Gastrocnemius medialis (tissue), 4 donors: ENCODE data around the gene IL24. TPM values are rescaled to one million over a fixed set of nuclear protein-coding genes. Genes with fewer than 3 reads are reported as not detected.

Experiments
- ATAC-seq, 2 donors: fragments of 150-250 bp; one replicate each; pipeline ENCODE4 v1.9.1; 2016
- DNase-seq, 2 donors: peaks; one replicate each; pipeline ENCODE4 v3.0.0-alpha.2; 2019
- H3K27ac ChIP-seq, 4 donors: fragments of 200-600 bp; sonication (generic); 1 replicate in 1 of 4; 2 replicates in 3 of 4; pipeline ENCODE4 v1.5.1; 2016 to 2018; ENCODE audit warnings: mild to moderate bottlenecking in 2 of 4, moderate library complexity in 1 of 4
- H3K27me3 ChIP-seq, 3 donors: fragments of 200-600 bp; sonication (generic) in 2 of 3; 1 replicate in 1 of 3; 2 replicates in 2 of 3; pipeline versions ENCODE4 v1.5.1 to v1.6.0; 2016 to 2019; ENCODE audit warnings: mild to moderate bottlenecking in 1 of 3, moderate library complexity in 1 of 3
- H3K36me3 ChIP-seq, 2 donors: fragments of 200-600 bp; sonication (generic) in 1 of 2; one replicate each; pipeline ENCODE4 v1.5.1; 2017 to 2018
- H3K4me1 ChIP-seq, 2 donors: fragments of 200-600 bp; sonication (generic) in 1 of 2; one replicate each; pipeline ENCODE4 v1.5.1; 2016 to 2017; ENCODE audit warnings: mild to moderate bottlenecking in 2 of 2
- H3K4me3 ChIP-seq, 4 donors: fragments of 200-600 bp; sonication (generic) in 3 of 4; 1 replicate in 1 of 4; 2 replicates in 3 of 4; pipeline ENCODE4 v1.5.1; 2016 to 2019; ENCODE audit warnings: mild to moderate bottlenecking in 2 of 4
- H3K9me3 ChIP-seq, 3 donors: fragments of 200-600 bp; sonication (generic) in 2 of 3; 1 replicate in 1 of 3; 2 replicates in 2 of 3; pipeline ENCODE4 v1.5.1; 2016 to 2019
- POLR2A ChIP-seq, 2 donors: fragments of 450-650 bp; IDR thresholded peaks; one replicate each; pipeline ENCODE4 v1.6.1; 2017; ENCODE audit warnings: antibody characterized with exemption in 2 of 2, mild to moderate bottlenecking in 2 of 2, moderate library complexity in 2 of 2
- in situ Hi-C, 4 donors: fragments of 200-750 bp; cut with MboI; loops; one replicate each; pipeline versions ENCODE4 v1.15.0 to v1.8.0; 2017; ENCODE audit warnings: low sequenced_read_pairs in 4 of 4
- intact Hi-C: fragments of 100-400 bp; cut with DNase I; formaldehyde crosslinking; loops from one replicate; pipeline ENCODE4 v1.15.1; 2023; ENCODE audit warnings: low total_unique reads
- total RNA-seq, 4 donors: library from RNA; depleted of rRNA; stranded (reverse); fragments of >200 nt; gene quantifications; one replicate each; pipeline versions ENCODE4 v1.1.0 to v1.2.3, GENCODE V29; 2016
- TF ChIP-seq, protein P1 (sequence below), 5 experiments: fragments of 450-650 bp in 3 of 5; fragments of 200-600 bp in 2 of 5; sonication (generic) in 2 of 5; IDR thresholded peaks in 4 of 5; conservative IDR thresholded peaks in 1 of 5; 1 replicate in 4 of 5; 2 replicates in 1 of 5; pipeline ENCODE4 v1.5.1; 2016 to 2019; ENCODE audit warnings: antibody characterized with exemption in 5 of 5, mild to moderate bottlenecking in 3 of 5, moderate library complexity in 3 of 5

The IL24 gene
- total RNA-seq, 4 donors from 2014 or later, result not detected

DNA sequence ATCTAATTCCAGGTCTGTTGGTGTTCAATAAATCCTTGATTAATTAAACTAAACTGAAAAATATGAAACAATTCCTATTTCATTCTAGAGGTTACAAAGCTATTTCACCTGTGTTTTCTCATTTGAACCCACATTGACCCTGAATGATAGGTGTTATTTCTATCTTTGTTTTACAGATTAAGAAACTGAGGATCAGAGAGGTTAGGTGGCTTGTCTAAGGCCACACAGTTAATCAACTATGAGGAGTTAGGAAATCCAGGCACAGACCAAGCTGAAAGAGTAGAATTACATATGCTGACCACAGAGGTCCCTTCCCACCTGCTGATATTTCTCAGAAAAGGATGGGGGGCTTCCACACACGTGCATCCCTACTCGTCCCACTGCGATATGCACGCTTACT, 48.5 kb downstream of the IL24 start:
- intact Hi-C loops (no loop called here), in situ Hi-C loops (no loop called here)
- Histone ChIP-seq H3K27ac (no peak overlapping the region), H3K9me3 (no peaks in the 10 kb centered on the region), H3K4me1 (no peaks in the 10 kb centered on the region), H3K27me3 (peaks cover 0 to 2% (median 0%) of the 10 kb centered on the region in 3 donors), H3K4me3 (no peak overlapping the region), H3K36me3 (no peaks in the 10 kb centered on the region)
- ATAC-seq (no peak), DNase-seq (no peak)
- no peak for TF ChIP-seq POLR2A (IDR thresholded peaks at IDR 0.05)
- TF ChIP-seq, protein P1, sequence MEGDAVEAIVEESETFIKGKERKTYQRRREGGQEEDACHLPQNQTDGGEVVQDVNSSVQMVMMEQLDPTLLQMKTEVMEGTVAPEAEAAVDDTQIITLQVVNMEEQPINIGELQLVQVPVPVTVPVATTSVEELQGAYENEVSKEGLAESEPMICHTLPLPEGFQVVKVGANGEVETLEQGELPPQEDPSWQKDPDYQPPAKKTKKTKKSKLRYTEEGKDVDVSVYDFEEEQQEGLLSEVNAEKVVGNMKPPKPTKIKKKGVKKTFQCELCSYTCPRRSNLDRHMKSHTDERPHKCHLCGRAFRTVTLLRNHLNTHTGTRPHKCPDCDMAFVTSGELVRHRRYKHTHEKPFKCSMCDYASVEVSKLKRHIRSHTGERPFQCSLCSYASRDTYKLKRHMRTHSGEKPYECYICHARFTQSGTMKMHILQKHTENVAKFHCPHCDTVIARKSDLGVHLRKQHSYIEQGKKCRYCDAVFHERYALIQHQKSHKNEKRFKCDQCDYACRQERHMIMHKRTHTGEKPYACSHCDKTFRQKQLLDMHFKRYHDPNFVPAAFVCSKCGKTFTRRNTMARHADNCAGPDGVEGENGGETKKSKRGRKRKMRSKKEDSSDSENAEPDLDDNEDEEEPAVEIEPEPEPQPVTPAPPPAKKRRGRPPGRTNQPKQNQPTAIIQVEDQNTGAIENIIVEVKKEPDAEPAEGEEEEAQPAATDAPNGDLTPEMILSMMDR (IDR thresholded peaks at IDR 0.05 in 4 of 5, conservative IDR thresholded peaks at IDR 0.05 in 1 of 5), result no peak

DNA sequence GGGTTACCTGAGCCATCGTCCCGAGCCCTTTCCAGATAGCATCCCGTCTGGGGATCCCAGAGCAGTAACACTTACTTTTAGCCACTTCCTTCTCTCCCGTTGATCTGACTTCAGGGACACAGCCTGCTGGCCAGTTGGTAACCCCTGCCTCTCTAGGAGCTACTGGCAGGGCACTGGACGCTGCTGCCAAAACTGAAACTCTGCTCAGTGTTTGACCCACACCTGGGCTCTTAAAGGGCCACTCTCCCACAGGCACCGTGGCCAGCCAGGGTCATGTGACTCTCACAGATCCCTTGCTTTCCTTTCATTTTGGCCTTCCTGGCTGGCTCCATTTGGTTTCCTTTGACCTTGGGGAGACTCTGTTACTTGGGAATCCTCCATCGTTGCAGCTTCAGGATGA, 49.0 kb downstream of the IL24 start, which contains the start of gene PIGR:
Gene PIGR, minus strand, starts transcription at position 206 of the 400 bp plus-strand sequence. CDS start 5,935 bp downstream, outside the sequence.
- TF ChIP-seq POLR2A (IDR thresholded peaks at IDR 0.05), result no peak
- TF ChIP-seq, protein P1 (IDR thresholded peaks at IDR 0.05 in 4 of 5, conservative IDR thresholded peaks at IDR 0.05 in 1 of 5), result no peak
- in situ Hi-C loops, result no loop called here
- ATAC-seq, result no peak

DNA sequence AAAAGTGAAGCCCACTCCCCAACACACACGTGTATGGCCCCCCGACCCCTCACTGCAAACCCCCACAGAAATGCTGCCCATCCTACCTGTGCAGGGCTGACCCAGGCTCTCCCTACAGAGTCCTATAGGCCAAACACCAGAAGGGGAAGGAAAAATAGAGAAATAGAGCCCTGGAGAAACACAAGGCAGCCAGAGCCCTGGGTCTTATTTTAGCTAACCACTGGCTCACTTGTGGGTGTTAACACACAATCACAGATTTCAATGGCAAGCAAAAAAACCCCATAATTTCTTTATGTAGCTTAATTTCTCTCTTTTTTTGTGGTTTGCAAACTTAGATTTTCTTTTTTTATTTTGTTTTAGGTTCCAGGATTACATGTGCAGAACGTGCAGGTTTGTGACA, 50.0 kb downstream of the IL24 start:
- H3K27ac ChIP-seq, result no peak overlapping the region
- peaks cover 0 to 2% (median 0%) of the 10 kb centered on the region in 3 donors for H3K27me3 ChIP-seq
- TF ChIP-seq, protein P1 (IDR thresholded peaks at IDR 0.05 in 4 of 5, conservative IDR thresholded peaks at IDR 0.05 in 1 of 5), result no peak
- no peak for TF ChIP-seq POLR2A (IDR thresholded peaks at IDR 0.05)
- H3K36me3 ChIP-seq, result no peaks in the 10 kb centered on the region
- in situ Hi-C loops (no loop called here), intact Hi-C loops (no loop called here)
- H3K4me1 ChIP-seq, result no peaks in the 10 kb centered on the region
- DNase-seq (no peak), ATAC-seq (no peak)
- no peaks in the 10 kb centered on the region for H3K9me3 ChIP-seq
- no peak overlapping the region for H3K4me3 ChIP-seq

More for the DNA sequence above, 49.0 kb downstream of the IL24 start, which contains the start of gene PIGR:
- no peak within 1 kb of the TSS for H3K4me3 ChIP-seq
- H3K4me1 ChIP-seq, result no peaks in the 10 kb centered on the region
- peaks cover 0 to 2% (median 0%) of the 10 kb centered on the region in 3 donors for H3K27me3 ChIP-seq
- H3K9me3 ChIP-seq, result no peaks in the 10 kb centered on the region
- H3K27ac ChIP-seq, result no peak within 1 kb of the TSS
- H3K36me3 ChIP-seq, result no peaks in the 10 kb centered on the region
- DNase-seq, result no peak
- intact Hi-C loops, result no loop called here

DNA sequence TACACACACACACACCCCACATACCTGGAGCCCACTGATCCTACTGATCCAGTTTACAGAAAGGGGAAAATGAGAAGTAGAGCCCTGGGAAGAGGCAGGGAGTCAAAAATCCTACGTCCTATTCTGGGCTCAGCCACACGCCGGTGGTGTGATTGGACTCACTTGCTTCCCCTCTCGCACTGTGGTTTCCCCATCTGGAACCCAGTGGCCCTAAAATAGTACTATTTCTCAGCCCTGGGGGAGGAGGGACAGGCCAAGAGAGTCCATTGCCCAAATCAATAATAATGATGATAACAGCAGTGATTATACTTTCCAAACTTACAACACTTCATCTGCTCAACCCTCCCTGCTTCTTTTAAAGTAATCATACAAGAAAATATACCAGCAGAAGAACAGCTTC, 52.0 kb downstream of the IL24 start:
- intact Hi-C loops (no loop called here), in situ Hi-C loops (no loop called here)
- no peak overlapping the region for H3K27ac ChIP-seq
- no peaks in the 10 kb centered on the region for H3K36me3 ChIP-seq
- peaks cover 0 to 2% (median 0%) of the 10 kb centered on the region in 3 donors for H3K27me3 ChIP-seq
- H3K4me1 ChIP-seq, result no peaks in the 10 kb centered on the region
- H3K9me3 ChIP-seq, result no peaks in the 10 kb centered on the region
- DNase-seq (no peak), ATAC-seq (no peak)
- TF ChIP-seq POLR2A (IDR thresholded peaks at IDR 0.05), result no peak
- TF ChIP-seq, protein P1 (IDR thresholded peaks at IDR 0.05 in 4 of 5, conservative IDR thresholded peaks at IDR 0.05 in 1 of 5), result no peak
- H3K4me3 ChIP-seq, result no peak overlapping the region

DNA sequence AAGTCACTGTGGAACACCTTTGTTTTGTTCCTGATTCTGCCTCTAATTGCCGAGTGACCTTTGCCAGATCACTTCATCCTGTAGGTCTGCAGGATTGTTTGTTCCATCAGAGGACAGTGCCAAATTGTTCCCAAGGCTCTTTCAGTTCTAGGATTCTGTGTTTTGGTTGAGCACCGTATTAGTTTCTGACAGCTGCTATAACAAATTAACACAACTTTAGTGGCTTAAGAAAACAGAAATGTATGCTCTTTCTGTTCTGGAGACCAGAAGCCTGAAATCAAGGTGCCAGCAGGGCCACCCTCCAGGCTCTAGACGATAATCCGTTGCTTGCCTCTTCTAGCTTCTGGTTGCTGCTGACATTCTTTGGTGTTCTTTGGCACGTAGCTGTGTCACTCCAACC, 52.4 kb downstream of the IL24 start:
- H3K4me3 ChIP-seq, result peak overlapping the region in 1 of 4 donors; percentile 13

More for the DNA sequence above, 52.4 kb downstream of the IL24 start:
- TF ChIP-seq, protein P1 (IDR thresholded peaks at IDR 0.05 in 4 of 5, conservative IDR thresholded peaks at IDR 0.05 in 1 of 5), result no peak
- no peak for TF ChIP-seq POLR2A (IDR thresholded peaks at IDR 0.05)
- intact Hi-C loops (no loop called here), in situ Hi-C loops (no loop called here)
- Histone ChIP-seq H3K27me3 (peaks cover 0 to 2% (median 0%) of the 10 kb centered on the region in 3 donors), H3K36me3 (no peaks in the 10 kb centered on the region), H3K27ac (no peak overlapping the region), H3K4me1 (no peaks in the 10 kb centered on the region), H3K9me3 (no peaks in the 10 kb centered on the region)
- no peak for DNase-seq
- no peak for ATAC-seq
